SU-DHL-6 (cell line): ENCODE measurements around the gene ZNF529.
A peak's percentile ranks its signal among the peaks of the same experiment; 100 is the strongest.

Experiments used
- H2AFZ ChIP-seq: fragments of 200-600 bp; sonication (generic); 2 replicates; pipeline ENCODE4 v1.6.1; 2014; ENCODE audit warnings: low read depth, mild to moderate bottlenecking, moderate library complexity, mixed read lengths, antibody characterized with exemption, low read length; ENCODE audit not compliant: severe bottlenecking
- H3F3A ChIP-seq: fragments of 200-600 bp; shearing (Covaris generic); 2 replicates; pipeline ENCODE4 v1.6.0; 2016; ENCODE audit warnings: antibody characterized with exemption, mild to moderate bottlenecking; ENCODE audit not compliant: insufficient read depth
- H3K27ac ChIP-seq: fragments of 200-600 bp; sonication (generic); 2 replicates; pipeline ENCODE4 v1.5.1; 2016; ENCODE audit warnings: low read depth, mild to moderate bottlenecking, low read length, moderate library complexity, mixed read lengths
- H3K27me3 ChIP-seq: fragments of 200-600 bp; sonication (generic), shearing (Covaris generic); 2 replicates; pipeline ENCODE4 v1.6.0; 2014; ENCODE audit warnings: mild to moderate bottlenecking, low read length
- H3K36me3 ChIP-seq: fragments of 200-600 bp; sonication (generic); 2 replicates; pipeline ENCODE4 v1.6.1; 2014; ENCODE audit warnings: mild to moderate bottlenecking, low read length, mixed read lengths
- H3K4me2 ChIP-seq: fragments of 300-600, 200-600 bp; shearing (Covaris generic), sonication (generic); 2 replicates; pipeline ENCODE4 v1.6.0; 2014; ENCODE audit warnings: low read length, low read depth, mild to moderate bottlenecking; ENCODE audit not compliant: poor library complexity, severe bottlenecking
- H3K4me3 ChIP-seq: fragments of 200-600 bp; sonication (generic); 2 replicates; pipeline ENCODE4 v1.5.1; 2014; ENCODE audit warnings: antibody characterized with exemption, low read length, mild to moderate bottlenecking, mixed read lengths; ENCODE audit not compliant: insufficient read depth, poor library complexity, severe bottlenecking
- H3K79me2 ChIP-seq: fragments of 200-600 bp; sonication (generic); 2 replicates; pipeline ENCODE4 v1.6.1; 2014; ENCODE audit warnings: mild to moderate bottlenecking, low read length, moderate library complexity; ENCODE audit not compliant: insufficient read depth
- H3K9ac ChIP-seq: fragments of 200-600 bp; sonication (generic); 2 replicates; pipeline ENCODE4 v1.7.0; 2014; ENCODE audit warnings: mild to moderate bottlenecking, low read length
- H3K9me2 ChIP-seq: fragments of 200-600 bp; sonication (generic); replicated peaks from 2 replicates; pipeline ENCODE4 v1.6.1; 2014; ENCODE audit warnings: low read length; ENCODE audit not compliant: insufficient read depth
- H3K9me3 ChIP-seq: fragments of 200-600 bp; sonication (generic); 2 replicates; pipeline ENCODE4 v1.6.1; 2014; ENCODE audit warnings: low read length, mixed read lengths; ENCODE audit not compliant: insufficient read depth
- H4K20me1 ChIP-seq: fragments of 200-600 bp; sonication (generic); 2 replicates; pipeline ENCODE4 v1.6.1; 2014; ENCODE audit warnings: low read depth, mild to moderate bottlenecking, antibody characterized with exemption, low read length, moderate library complexity, mixed read lengths
- CTCF ChIP-seq: fragments of 200-600 bp; sonication (generic); IDR thresholded peaks from one replicate; pipeline ENCODE4 v1.5.1; 2017; ENCODE audit warnings: antibody characterized with exemption, mild to moderate bottlenecking, low read length, moderate library complexity; ENCODE audit not compliant: insufficient read depth, poor library complexity, severe bottlenecking
- EZH2phosphoT487 ChIP-seq: fragments of 200-600 bp; sonication (generic), shearing (Covaris generic); conservative IDR thresholded peaks from 2 replicates; pipeline ENCODE4 v1.6.1; 2018; ENCODE audit warnings: mild to moderate bottlenecking, antibody characterized with exemption, low read length, moderate library complexity, mixed read lengths

The ZNF529 gene

DNA sequence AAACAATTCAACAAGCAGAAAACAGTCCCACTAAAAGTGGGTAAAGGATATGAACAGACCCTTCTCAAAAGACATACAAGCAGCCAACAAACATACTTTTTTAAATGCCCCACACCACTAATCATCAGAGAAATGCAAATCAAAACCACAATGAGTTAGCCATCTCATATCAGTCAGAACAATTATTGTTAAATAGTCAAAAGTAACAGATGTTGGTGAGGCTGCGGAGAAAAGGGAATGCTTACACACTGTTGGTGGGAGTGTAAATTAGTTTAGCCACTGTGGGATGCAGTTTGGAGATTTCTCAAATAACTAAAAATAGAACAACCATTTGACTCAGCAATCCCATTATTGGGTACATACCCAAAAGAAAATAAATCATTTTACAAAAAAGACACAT lies 8.7 kb downstream of the ZNF529 start:
- no peaks in the 10 kb centered on the region for H3F3A ChIP-seq
- H2AFZ ChIP-seq = no peak overlapping the region
- H3K79me2 ChIP-seq = peaks cover 48% of the 10 kb centered on the region
- no peak overlapping the region for H3K27ac ChIP-seq
- TF ChIP-seq EZH2phosphoT487 (no peak), CTCF (no peak)
- H3K36me3 ChIP-seq = peaks cover 46% of the 10 kb centered on the region
- no peak overlapping the region for H3K4me2 ChIP-seq
- H3K4me3 ChIP-seq = no peak overlapping the region
- H3K9me2 ChIP-seq = no peaks in the 10 kb centered on the region
- peaks cover 33% of the 10 kb centered on the region; the same call in 1 of the 2 replicates for H3K9me3 ChIP-seq
- no peaks in the 10 kb centered on the region for H3K27me3 ChIP-seq
- no peak overlapping the region for H3K9ac ChIP-seq
- no peaks in the 10 kb centered on the region for H4K20me1 ChIP-seq

GRCh38 chr19:36547001-36547732 lies 25.9 kb downstream of the ZNF529 start:
- H3K36me3 ChIP-seq = peaks cover 92% of the 10 kb centered on the region
- no peaks in the 10 kb centered on the region for H3K79me2 ChIP-seq
- H3K4me2 ChIP-seq = no peak overlapping the region
- TF ChIP-seq EZH2phosphoT487 (no peak), CTCF (no peak)
- no peaks in the 10 kb centered on the region for H3K27me3 ChIP-seq
- H3K9me3 ChIP-seq = peaks cover 75% of the 10 kb centered on the region
- no peak overlapping the region for H2AFZ ChIP-seq
- no peaks in the 10 kb centered on the region for H3K9me2 ChIP-seq
- H3K27ac ChIP-seq = no peak overlapping the region
- peaks cover 15% of the 10 kb centered on the region; the same call in 1 of the 2 replicates for H3F3A ChIP-seq
- H3K4me3 ChIP-seq = no peak overlapping the region
- H3K9ac ChIP-seq = no peak overlapping the region
- no peaks in the 10 kb centered on the region for H4K20me1 ChIP-seq

GRCh38 chr19:36528921-36529518 lies 44.1 kb downstream of the ZNF529 start:
- Histone ChIP-seq H2AFZ (peak overlapping the region; percentile 98), H3K9me3 (peaks cover 4% of the 10 kb centered on the region; the same call in 1 of the 2 replicates), H4K20me1 (no peaks in the 10 kb centered on the region), H3K4me2 (peak overlapping the region; percentile 93), H3F3A (peaks cover 5% of the 10 kb centered on the region; the same call in 1 of the 2 replicates), H3K9me2 (no peaks in the 10 kb centered on the region), H3K27ac (no peak overlapping the region), H3K9ac (peak overlapping the region; percentile 82), H3K4me3 (peak overlapping the region; percentile 65), H3K79me2 (peaks cover 56% of the 10 kb centered on the region), H3K27me3 (no peaks in the 10 kb centered on the region), H3K36me3 (peaks cover 10% of the 10 kb centered on the region)
- TF ChIP-seq CTCF = no peak
- no peak for TF ChIP-seq EZH2phosphoT487
